ENCODE data around the gene PAX2.

The PAX2 gene

DNA sequence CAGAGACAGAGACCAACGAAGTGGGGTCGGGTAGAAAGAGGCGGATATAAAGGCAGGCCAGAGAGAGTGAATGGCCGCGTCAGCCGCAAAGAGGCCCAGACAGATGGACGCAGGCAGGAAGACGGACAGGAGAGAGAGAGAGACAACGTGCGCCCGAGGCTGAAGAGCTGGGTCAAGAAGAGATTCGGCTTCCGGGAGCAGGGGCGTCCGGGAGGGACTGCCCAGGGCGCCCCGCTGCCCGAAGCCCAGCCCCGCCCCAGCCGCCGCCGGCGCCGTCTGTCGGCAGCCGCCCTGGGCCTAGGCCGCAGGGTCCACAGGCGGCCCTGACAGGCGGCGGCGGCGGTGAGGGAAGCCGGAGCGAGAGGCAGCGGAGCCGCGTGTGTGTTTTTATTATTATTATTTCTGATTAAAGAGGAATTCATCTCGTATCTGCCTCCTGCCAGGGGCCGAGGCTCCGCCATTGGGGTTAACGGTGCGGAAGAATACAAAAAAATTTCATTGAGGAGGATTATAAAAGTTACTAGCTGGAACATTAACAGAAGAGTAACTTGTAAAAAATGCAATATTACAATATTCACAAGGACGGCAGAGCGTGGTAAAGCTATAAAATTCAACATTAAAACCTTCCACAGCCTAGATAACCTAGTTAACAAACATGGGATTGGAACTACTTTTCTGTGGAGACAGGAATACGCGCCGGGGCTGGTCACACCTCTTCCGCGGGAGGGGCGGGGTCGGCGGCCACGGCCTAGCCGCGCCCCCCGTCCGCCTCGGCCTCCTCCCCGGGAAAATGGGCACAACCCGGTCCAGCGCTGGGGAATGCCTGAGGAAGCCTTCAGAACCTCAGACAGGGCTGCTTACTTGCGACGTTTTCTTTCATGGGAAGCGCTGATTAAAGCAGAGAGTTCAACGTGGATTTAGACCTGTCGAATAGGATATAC is 29.7 kb upstream of the PAX2 start:
- H3K27ac ChIP-seq: no peak overlapping the region
- TF ChIP-seq ZFX (IDR thresholded peaks at IDR 0.05; ENCODE audit: borderline replicate concordance): no peak
- TF ChIP-seq, protein P1, sequence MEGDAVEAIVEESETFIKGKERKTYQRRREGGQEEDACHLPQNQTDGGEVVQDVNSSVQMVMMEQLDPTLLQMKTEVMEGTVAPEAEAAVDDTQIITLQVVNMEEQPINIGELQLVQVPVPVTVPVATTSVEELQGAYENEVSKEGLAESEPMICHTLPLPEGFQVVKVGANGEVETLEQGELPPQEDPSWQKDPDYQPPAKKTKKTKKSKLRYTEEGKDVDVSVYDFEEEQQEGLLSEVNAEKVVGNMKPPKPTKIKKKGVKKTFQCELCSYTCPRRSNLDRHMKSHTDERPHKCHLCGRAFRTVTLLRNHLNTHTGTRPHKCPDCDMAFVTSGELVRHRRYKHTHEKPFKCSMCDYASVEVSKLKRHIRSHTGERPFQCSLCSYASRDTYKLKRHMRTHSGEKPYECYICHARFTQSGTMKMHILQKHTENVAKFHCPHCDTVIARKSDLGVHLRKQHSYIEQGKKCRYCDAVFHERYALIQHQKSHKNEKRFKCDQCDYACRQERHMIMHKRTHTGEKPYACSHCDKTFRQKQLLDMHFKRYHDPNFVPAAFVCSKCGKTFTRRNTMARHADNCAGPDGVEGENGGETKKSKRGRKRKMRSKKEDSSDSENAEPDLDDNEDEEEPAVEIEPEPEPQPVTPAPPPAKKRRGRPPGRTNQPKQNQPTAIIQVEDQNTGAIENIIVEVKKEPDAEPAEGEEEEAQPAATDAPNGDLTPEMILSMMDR (IDR thresholded peaks at IDR 0.05): no peak

DNA sequence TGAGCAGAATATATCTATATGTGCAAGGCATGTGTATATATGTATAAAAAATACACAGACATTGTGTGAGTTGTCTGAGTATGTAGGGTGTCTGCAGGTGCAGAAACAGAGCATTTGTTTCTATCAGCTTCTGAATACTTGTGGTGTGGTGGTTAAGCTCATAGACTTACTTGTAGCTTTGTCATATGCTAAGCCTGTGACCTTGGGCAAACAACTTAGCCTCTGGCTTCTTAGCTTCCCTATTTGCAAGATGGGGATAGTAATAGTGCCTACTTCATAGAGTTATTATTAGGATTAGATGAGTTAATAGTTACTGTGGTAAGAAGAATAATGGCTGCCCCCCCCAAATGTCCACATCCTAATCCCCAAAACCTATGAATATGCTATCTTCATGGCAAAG is 28.2 kb upstream of the PAX2 start:
- TF ChIP-seq, protein P1 (IDR thresholded peaks at IDR 0.05): no peak
- no peak for TF ChIP-seq ZFX (IDR thresholded peaks at IDR 0.05; ENCODE audit: borderline replicate concordance)

DNA sequence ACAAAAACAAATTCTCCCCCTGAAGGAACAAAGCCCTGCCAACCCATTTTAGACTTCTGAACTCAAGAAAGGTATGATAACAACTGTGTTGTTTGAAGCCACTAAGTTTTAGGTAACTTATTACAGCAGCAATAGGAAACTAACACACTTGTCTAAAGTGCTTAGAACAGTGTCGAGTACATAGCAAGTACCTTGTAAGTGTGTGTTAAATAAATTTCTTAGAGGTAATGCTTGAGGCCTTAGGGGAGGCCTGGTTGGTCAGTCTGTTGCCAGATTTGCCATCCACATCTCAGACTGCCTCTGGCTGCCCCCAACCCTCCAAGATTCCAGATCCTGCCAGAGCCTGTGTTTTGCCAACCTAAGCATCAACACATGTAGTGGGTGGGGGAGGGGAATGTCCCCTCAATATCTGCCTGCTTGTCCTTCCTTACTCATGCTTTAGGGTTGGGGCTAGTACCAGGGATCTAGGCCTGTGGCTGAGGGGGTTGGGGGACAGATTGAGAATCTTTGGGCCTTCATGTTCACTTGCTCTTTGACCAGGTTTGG is 27.1 kb upstream of the PAX2 start:
- TF ChIP-seq, protein P1 (IDR thresholded peaks at IDR 0.05): no peak
- TF ChIP-seq ZFX (IDR thresholded peaks at IDR 0.05; ENCODE audit: borderline replicate concordance): no peak
- no peak overlapping the region for H3K27ac ChIP-seq

More for the DNA sequence above, 28.2 kb upstream of the PAX2 start:
- H3K27ac ChIP-seq: no peak overlapping the region

DNA sequence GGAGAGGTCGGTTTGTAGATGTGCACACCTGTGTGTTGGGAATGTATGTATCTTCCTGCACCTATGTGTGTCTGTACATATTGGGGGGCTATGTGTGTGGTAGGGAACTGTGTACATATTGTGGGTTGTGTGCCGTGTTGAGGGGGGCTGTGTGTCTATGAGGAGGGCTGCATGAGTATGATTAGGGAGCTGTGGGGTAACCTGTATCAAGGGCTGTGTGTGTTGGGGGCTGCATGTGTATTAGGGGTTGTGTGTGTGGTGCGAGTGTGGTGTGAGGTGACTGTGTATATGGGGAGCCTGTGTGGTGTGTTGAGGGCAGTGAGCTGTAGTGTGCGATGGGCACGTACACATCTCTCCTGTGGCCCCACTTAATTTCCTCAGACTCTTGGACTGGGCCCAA is 22.2 kb upstream of the PAX2 start:
- TF ChIP-seq, protein P1 (IDR thresholded peaks at IDR 0.05): no peak
- TF ChIP-seq ZFX (IDR thresholded peaks at IDR 0.05; ENCODE audit: borderline replicate concordance): no peak
- H3K27ac ChIP-seq: no peak overlapping the region

DNA sequence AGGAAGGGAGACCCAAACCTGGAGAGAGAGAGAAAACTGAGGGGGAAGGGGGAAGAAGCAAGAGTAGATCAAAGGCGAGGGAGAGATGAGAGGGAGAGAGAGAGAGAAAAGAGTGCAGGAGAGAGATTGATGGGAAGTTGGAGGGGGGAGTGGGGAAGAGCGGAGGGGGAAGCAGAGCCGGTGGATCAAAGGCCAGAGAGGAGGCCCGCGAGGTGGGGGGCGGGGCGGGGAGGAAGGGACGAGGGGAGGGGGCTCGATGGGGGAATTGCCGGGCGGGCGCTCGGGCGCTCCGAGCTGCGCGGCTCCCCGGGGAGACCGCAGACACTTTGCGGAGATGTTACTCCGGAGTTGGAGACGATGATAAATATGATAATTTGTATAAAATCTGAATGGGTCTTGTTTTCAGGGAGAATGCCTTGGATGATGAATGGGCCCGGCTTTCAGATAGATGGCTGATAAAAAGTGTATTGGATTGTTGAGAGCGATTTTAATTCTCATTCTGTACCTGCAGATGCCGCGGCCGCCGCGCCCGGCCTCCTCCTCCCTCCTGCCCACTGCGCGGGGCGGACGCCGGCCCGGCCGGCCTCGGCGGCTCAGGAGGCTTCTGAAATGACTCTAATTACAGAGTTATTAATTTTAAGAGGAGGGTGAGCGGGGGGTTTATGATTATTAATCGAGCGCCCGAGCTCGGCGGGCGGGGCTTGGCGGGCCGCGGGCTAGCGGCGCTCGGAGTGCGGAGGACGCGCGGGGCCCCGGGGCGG is 21.4 kb upstream of the PAX2 start:
- TF ChIP-seq ZFX (IDR thresholded peaks at IDR 0.05; ENCODE audit: borderline replicate concordance): no peak
- TF ChIP-seq, protein P1 (IDR thresholded peaks at IDR 0.05): no peak

DNA sequence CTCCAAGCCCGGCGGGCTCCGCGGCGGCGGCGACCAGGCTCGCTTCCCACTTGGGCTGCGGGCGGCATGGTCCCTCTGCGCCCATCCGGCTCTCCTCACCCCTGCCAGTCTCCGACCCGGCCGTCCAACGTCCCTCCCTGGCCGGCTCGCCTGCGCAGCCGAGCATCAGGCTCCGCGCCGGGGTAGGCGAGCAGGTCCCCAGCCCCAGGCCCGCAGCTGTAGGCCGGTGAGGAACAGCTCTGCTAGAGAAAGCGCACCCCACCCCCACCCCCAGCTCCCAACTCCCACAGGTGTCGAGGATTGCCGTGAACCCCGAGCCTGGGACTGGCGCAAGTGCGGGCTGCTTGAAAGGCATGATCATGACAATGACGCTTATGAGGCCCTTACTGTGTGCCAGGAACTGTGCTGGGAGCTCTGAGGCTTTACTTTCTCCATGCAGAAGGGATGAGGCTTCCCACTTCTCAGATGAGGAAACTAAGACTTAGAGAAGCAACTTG is 20.8 kb upstream of the PAX2 start:
- H3K27ac ChIP-seq: no peak overlapping the region
- no peak for TF ChIP-seq ZFX (IDR thresholded peaks at IDR 0.05; ENCODE audit: borderline replicate concordance)
- TF ChIP-seq, protein P1 (IDR thresholded peaks at IDR 0.05): no peak

More for the DNA sequence above, 21.4 kb upstream of the PAX2 start:
- H3K27ac ChIP-seq: no peak overlapping the region
